GM18498 (cell line): ENCODE data around the gene IKZF2.
A peak's percentile ranks its signal among the peaks of the same experiment; 100 is the strongest.
"Not testable (repeated sequence)": the region's sequence is repeated elsewhere in the genome, so short reads cannot be mapped to it uniquely, and the experiment has no call there.

Experiments used
- ATAC-seq: cut with Tn5 transposase; IDR thresholded peaks from one replicate; pipeline ENCODE4 v1.9.1; 2021; ENCODE audit warnings: mild to moderate bottlenecking, moderate library complexity; ENCODE audit not compliant: unreplicated experiment

IKZF2 gene

GRCh38 chr2:213057977-213058376 is 93.4 kb downstream of the IKZF2 start:
- no peak for ATAC-seq

- no peak for ATAC-seq
Measured at GRCh38 chr2:213046431-213046830, 105.0 kb downstream of the IKZF2 start.

GRCh38 chr2:213043566-213043965 is 107.8 kb downstream of the IKZF2 start:
- ATAC-seq = no peak

- no peak for ATAC-seq
Measured at GRCh38 chr2:213042262-213042661, 109.2 kb downstream of the IKZF2 start.

GRCh38 chr2:213036836-213037235 is 114.6 kb downstream of the IKZF2 start:
- ATAC-seq = no peak

- no peak for ATAC-seq
Measured at GRCh38 chr2:213034585-213034984, 116.8 kb downstream of the IKZF2 start.

GRCh38 chr2:213032607-213033006 is 118.8 kb downstream of the IKZF2 start:
- ATAC-seq = no peak

- ATAC-seq = peak; percentile 70
Measured at GRCh38 chr2:213022987-213023386, 128.4 kb downstream of the IKZF2 start.

GRCh38 chr2:213021971-213022899 is 129.2 kb downstream of the IKZF2 start:
- ATAC-seq = peak; percentile 77

GRCh38 chr2:213020913-213021312 is 130.5 kb downstream of the IKZF2 start:
- ATAC-seq = not testable (repeated sequence)

- no peak for ATAC-seq
Measured at GRCh38 chr2:213020268-213020667, 131.1 kb downstream of the IKZF2 start.

- ATAC-seq = no peak
Measured at GRCh38 chr2:213019368-213019767, 132.0 kb downstream of the IKZF2 start.

- ATAC-seq = no peak
Measured at GRCh38 chr2:213018340-213018901, 133.0 kb downstream of the IKZF2 start.

- ATAC-seq = no peak
Measured at GRCh38 chr2:213017404-213017803, 134.0 kb downstream of the IKZF2 start.

GRCh38 chr2:213016984-213017351 is 134.4 kb downstream of the IKZF2 start:
- ATAC-seq = no peak

- ATAC-seq = peak; percentile 30
Measured at GRCh38 chr2:213016166-213016983, 135.0 kb downstream of the IKZF2 start.

GRCh38 chr2:213015387-213016165 is 135.8 kb downstream of the IKZF2 start:
- ATAC-seq = peak; percentile 87

GRCh38 chr2:213013979-213014378 is 137.4 kb downstream of the IKZF2 start:
- no peak for ATAC-seq

GRCh38 chr2:213011505-213011904 is 139.9 kb downstream of the IKZF2 start:
- no peak for ATAC-seq

- peak; percentile 40 for ATAC-seq
Measured at GRCh38 chr2:213010106-213010779, 141.2 kb downstream of the IKZF2 start.
